ENCODE results near the gene PICALM.
"Not testable (repeated sequence)": the region's sequence is repeated elsewhere in the genome, so short reads cannot be mapped to it uniquely, and the experiment has no call there.

The PICALM gene

DNA sequence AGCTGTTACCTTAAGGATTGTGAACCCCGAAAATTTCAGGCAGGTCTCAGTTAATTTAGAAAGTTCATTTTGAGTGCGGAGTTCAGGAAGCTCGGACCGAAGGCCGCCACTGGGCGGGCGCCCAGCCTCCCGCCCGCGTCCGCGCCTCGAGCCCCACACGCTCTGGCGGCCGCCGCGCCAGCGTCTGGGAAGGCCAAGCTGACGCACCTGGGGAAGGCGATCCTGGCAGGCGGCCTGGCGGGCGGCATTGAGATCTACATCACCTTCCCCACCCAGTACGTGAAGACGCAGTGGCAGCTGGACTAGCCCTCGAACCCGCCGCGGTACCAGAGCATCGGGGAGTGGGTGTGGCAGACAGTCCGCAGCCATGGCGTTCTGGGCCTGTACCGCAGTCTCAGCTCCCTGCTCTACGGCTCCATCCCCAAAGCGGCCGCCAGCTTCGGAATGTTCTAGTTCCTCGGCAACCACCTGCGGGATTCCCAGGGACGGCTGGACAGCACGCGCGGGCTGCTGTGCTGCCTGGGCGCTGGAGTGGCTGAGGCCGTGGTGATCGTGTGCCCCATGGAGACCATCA lies 134.2 kb downstream of the PICALM start:
- no peak for DNase-seq

DNA sequence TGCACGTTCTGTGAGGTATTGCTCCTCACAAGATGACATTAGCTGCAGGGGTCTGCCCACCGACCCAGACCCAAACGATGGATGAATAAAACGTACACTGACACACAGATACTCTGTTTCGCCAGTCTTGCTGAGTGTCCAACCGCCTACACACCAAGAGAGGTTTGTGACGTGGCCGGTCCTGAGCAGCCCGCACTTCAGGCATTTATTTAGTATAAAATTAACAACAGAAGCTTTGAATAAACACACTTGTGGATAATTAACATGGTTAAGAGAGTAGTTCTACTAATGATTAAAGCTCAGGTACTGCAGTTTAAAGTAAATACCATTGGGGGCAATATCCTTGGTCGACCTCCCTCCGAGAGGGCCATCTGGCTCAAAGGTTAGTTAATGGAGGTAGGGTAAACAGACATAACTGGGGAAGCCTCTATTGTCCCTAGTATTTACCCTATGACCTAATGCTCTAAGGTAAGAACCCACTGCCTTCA lies 138.0 kb downstream of the PICALM start:
- no peak for DNase-seq

DNA sequence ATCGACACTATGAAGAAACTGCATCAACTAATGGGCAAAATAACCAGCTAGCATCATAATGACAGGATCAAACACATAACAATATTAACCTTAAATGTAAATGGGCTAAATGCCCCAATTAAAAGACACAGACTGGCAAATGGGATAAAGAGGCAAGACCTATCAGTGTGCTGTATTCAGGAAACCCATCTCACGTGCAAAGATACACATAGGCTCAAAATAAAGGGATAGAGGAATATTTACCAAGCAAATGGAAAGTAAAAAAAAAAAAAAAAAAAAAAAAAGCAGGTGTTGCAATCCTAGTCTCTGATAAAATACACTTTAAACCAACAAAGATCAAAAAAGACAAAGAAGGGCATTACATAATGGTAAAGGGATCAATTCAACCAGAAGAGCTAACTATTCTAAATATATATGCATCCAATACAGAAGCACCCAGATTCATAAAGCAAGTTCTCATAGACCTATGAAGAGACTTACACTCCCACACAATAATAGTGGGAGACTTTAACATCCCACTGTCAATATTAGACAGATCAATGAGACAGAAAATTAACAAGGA lies 142.2 kb downstream of the PICALM start:
- not testable (repeated sequence) for DNase-seq

DNA sequence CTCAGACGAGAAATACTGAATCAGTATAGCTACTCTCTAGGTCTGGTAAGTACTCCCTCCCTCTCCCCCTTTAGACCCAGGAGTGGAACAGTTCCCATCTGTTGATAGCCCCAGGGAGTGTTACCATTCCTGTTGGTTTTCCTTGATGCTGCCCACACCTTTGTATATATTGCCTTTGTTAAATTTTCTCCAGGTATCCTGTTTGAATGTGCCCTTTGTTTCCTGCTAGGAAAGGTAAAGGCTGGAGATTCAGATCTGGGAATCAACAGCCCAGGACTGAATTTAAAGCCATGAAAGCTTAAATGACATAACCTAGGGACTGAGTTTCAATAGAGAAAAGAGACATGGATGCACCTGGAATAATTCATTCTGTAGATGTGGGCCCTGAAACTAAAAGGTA lies 145.4 kb downstream of the PICALM start:
- DNase-seq: no peak

DNA sequence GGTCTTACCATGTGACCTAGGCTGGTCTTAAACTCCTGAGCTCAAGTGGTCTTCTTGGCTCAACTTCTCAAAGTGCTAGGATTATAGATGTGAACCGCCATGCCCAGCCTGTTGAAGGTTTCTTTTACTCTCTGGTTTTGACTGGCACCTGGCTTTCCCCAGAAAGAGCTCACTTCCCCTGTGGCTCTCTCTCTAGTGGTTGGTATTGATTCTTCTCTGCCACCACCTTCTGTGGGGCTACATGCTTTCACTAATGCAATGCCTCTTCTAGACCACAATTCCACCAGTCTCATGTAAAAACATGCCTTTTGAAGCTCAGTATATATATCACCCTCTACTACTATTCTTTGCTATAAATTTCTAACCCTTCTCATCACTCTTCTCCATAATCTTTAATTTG lies 146.5 kb downstream of the PICALM start:
- no peak for DNase-seq

DNA sequence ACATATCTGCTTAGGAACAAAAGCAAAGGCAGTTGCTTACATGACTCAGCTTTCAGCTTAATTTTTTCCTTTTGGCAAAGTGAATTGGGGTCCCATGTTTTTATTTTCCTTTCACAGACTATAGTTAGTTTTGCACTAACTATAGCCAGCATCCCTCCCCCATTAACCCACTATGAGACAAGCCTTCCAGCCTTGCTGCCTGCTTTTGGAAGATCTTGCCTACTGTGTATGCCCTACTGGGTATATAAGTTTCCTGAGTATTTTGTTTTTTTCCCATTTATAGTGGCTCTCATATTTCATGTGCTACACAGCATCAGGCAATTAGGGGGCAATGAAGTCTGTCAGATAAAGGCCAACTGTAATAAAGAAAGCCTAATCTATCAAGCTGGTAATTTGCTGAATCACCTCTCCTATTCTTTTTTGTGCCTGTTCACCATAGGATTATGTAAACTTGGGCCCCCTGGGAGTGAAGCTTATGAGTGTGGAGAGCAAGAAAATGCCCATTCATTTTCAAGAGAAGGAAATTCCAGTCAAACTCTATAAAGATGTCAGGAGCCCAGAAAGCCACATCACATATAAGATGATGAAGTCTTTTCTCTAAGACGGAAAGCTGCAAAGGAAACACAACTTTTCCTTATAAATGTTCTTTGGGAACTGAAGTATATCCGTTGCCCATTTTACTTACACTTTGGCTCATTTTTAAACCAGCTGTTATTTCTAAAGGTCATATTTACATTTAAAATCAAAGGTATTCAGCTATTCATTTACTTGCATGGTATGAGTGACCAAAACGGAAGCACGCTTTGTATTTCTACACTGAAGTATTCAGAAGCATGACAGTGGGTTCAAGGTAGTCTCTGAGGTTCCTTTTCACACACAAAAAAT lies 149.7 kb downstream of the PICALM start:
- no peak for DNase-seq

DNA sequence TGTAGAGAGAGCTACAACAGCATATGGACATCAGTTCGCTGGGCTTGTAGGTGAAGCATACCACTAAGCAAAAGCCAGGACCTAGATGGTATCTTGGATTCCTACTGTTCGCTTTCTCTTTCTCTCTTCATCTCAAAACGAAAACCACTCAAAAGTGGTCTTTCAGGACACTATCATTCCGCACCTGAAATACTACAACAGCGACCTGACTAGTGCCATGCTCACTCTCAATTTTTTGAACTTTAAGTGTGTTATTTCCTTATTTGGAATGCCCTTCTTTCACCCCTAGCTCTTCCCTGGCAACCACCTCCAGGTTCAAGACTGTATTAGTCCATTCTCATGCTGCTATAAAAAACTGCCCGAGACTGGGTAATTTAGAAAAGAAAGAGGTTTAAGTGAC lies 154.5 kb downstream of the PICALM start:
- no peak for DNase-seq

DNA sequence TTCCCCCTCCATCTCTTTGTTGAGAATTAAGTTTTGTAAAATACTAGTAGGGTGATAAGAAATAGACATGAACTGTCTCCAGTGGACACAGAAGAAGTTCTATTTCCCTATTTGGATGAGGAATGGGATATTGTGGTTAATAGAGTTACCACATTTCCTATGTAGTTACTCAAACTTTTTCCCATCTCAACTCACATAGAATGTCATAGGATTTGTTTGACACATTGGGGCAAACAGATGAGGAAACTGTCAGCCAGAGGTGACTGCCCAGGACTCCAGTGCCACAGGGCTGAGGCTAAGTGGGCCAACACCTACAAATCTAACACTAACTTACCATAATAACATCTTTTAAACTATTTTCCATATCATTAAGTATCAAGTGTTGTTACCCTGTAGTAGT lies 155.4 kb downstream of the PICALM start:
- DNase-seq: no peak

DNA sequence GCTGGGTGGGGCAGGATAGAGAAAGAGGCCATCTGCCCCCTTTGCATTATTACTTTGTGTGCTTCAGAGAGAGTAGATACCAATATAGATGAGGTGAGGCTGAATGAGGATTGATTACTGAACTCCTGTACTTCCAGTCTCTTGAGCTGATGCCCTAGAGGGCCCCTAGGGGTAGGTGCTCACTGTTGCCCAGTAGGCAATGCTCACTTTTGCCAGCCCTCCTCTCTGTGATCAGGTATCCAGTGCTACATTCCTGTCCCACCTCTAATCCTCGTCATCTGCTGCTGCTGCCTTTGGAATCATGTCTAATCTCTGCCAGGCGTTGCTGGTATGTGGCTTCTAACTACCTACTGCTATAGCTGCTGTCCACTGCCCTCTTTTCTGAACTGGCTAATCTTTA lies 156.5 kb downstream of the PICALM start:
- no peak for DNase-seq

Data from DMS79 treated with DMSO at 0.1 percent for 48 hours (cell line).